SU-DHL-6 (cell line): ENCODE data around the gene ALDH4A1.

Source experiments
- EZH2phosphoT487 ChIP-seq: fragments of 200-600 bp; sonication (generic), shearing (Covaris generic); conservative IDR thresholded peaks from 2 replicates; pipeline ENCODE4 v1.6.1; 2018; ENCODE audit warnings: mild to moderate bottlenecking, antibody characterized with exemption, low read length, moderate library complexity, mixed read lengths
- TF ChIP-seq, protein P1 (sequence below): fragments of 200-600 bp; sonication (generic); IDR thresholded peaks from one replicate; pipeline ENCODE4 v1.5.1; 2017; ENCODE audit warnings: antibody characterized with exemption, mild to moderate bottlenecking, low read length, moderate library complexity; ENCODE audit not compliant: insufficient read depth, poor library complexity, severe bottlenecking

DNA sequence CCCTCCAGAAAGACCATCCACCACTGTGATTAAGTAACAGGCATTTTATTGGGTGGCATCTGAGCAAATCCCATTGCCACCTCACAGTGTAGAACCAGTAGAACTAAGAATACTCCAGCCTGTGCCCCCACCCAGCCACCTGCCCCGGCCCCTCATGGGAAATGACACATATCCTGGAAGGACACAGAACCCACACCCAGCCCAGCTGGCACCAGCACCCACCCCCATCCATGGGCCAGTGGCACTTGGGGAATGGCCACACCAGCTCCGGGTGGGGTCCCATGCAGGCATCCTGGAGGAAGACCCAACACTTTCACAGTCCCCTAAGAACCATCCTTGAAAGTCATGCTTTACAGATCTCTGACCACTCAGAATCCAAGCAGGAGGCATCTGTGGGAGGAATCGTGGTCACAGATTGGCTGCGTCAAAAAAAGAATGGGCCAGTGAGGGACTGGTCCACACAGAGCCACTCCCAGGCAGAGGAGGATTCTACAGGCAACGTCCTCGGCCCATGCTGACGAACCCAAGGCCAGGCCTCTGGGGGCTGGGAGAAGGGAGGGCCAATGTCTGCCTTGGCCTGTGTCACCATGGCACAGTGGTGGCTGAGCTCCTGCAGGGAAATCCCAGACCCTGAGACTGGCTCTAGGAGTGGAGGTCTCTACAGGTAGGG lies 30.8 kb downstream of the ALDH4A1 start:
- TF ChIP-seq, protein P1, sequence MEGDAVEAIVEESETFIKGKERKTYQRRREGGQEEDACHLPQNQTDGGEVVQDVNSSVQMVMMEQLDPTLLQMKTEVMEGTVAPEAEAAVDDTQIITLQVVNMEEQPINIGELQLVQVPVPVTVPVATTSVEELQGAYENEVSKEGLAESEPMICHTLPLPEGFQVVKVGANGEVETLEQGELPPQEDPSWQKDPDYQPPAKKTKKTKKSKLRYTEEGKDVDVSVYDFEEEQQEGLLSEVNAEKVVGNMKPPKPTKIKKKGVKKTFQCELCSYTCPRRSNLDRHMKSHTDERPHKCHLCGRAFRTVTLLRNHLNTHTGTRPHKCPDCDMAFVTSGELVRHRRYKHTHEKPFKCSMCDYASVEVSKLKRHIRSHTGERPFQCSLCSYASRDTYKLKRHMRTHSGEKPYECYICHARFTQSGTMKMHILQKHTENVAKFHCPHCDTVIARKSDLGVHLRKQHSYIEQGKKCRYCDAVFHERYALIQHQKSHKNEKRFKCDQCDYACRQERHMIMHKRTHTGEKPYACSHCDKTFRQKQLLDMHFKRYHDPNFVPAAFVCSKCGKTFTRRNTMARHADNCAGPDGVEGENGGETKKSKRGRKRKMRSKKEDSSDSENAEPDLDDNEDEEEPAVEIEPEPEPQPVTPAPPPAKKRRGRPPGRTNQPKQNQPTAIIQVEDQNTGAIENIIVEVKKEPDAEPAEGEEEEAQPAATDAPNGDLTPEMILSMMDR: no peak
- no peak for TF ChIP-seq EZH2phosphoT487
